TTC549 (cell line): ENCODE measurements around the gene PKMYT1.

Experiments used
- FAIRE-seq: peaks from 2 replicates; lab custom pipeline; 2012; peaks lifted over from hg19 to GRCh38; lab: Jason Lieb, UNC

The PKMYT1 gene

GRCh38 chr16:2996298-2996697 is 16.1 kb upstream of the PKMYT1 start:
- no peak for FAIRE-seq

- no peak for FAIRE-seq
Observed at GRCh38 chr16:2992383-2993081, 12.3 kb upstream of the PKMYT1 start.

DNA sequence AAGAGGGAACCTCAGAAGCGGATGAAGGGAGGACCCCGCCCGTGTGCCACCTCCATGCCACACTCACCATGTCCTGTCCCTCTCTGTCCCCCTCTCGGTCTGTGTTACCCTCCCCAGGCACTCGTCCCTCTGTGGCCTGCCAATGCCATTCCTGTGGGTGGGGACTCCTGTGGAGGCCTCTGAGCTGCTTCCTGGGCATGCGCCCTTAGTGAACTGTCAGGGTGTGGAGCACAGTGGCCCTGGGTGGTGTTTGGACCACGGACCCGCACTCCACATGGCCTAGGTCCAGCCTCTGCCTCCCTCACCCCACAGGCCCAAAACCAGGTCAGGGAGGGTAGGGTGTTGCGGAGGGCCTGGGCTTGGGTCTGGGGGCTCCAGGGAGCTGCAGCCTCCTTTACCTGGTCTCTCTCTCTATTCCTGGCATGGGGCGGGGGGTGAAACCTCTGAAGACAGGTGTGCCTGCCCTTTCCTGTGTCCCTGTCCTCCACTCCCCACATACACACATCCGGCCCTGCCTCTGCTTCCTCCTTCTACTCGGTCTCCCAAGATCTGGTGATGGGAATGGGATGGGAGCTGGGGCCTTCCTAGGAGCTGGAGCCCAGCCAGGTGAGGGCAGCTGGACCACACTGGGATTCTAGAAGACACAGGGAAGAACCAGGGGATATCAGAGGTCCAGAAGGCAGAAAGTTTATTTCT is 11.5 kb upstream of the PKMYT1 start:
- no peak for FAIRE-seq

- no peak for FAIRE-seq
Observed at GRCh38 chr16:2990891-2991290, 10.6 kb upstream of the PKMYT1 start.

- FAIRE-seq, result no peak
Observed at GRCh38 chr16:2988590-2989099, 8.4 kb upstream of the PKMYT1 start.

DNA sequence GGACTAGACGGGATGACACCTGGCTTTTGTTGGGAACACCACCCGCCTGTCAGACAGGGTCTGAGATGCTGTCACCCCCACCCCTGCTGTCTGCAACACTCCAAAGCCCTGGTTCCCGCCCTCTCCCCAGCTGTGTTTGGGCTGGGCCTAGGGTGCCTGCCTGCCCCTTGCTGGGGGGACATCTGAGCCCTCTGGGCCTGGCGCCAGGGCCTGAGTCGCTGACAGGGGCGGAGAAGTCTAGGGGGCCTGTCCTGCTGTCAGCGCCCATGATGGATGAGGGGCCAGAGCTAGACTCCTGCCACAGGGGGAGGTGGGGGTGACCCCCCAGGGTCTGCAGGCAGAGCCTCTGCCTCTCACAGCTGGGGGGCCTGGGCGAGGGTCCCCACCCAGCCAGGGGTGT is 7.6 kb upstream of the PKMYT1 start:
- FAIRE-seq, result no peak

DNA sequence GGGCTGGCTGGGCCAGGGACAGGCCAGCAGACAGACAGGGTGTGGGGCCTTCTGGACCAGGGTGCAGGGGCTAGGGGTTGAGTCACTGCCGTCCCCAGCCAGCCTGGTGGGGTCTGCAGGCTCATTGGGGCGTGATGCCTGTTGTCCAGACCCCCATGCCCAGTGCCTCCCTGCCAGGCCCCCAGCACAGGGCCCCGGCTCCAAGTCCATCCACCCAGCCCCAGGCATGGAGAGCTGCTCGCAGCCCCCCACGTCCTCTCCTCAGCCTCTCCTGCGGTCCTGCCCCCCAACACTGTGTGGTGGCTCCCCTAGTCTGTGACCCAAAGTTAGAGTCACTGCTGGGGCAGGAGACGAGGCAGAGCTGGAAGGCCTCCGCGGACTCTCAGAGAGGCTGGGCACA is 7.0 kb upstream of the PKMYT1 start:
- no peak for FAIRE-seq

- no peak for FAIRE-seq
Observed at GRCh38 chr16:2986623-2987188, 6.5 kb upstream of the PKMYT1 start.

DNA sequence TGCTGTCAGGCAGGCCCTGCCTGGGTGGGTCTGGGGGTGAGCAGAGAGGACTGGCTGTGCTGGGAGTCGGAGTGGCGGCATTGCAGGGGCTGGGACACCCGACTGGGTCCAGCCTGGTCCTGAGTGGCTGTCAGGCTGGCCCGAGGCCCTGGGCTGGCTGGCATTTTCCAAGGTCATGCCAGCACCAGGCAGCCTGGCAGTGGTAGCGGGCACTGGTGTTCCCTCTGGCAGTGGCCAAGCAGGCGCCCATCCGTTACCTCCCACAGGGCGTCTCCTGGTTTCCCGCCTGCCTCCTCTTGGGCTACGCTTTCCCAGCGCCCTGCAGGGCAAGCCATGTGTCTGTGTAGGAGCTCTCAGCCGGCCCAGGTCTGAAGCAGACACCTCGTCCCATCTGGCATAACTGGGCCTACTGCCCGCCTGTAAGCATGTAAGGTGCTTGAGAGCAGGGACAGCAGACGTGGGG is 5.7 kb upstream of the PKMYT1 start:
- no peak for FAIRE-seq

GRCh38 chr16:2985462-2985861 is 5.2 kb upstream of the PKMYT1 start:
- no peak for FAIRE-seq

DNA sequence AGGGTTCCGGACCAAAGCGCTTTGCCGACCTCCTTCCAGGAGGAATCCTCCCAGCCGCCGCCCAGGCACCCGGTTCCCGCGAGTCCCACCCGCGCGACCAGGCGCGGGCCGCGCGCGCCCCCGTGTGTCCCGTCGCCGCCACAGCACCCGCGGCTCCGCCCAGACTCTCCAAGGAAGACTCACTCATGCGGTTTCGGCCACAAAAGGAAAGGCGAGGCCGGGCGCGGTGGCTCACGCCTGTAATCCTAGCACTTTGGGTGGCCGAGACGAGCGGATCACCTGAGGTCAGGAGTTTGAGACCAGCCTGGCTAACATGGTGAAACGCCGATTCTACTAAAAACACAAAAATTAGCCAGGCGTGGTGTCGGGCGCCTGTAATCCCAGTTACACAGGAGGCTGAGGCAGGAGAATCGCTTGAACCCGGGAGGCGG is 3.5 kb upstream of the PKMYT1 start:
- no peak for FAIRE-seq

DNA sequence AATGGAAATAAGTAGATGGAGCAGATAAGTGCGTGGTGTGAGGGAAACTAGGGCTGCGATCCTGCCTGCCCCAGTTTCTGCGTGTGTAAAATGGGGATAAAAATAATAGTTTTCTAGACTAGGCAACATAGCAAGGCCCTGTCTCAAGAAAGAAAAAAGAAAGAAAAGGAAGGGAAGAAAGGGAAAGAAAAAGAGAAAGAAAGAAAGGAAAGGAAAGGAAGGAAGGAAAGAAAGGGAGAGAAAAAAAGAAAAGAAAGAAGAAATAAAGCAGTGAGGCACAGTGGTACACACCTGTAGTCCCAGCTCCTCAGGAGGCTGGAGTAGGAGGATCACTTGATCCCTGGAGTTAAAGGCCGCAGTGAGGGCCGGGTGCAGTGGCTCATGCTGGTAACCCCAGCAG is 2.2 kb upstream of the PKMYT1 start:
- no peak for FAIRE-seq

DNA sequence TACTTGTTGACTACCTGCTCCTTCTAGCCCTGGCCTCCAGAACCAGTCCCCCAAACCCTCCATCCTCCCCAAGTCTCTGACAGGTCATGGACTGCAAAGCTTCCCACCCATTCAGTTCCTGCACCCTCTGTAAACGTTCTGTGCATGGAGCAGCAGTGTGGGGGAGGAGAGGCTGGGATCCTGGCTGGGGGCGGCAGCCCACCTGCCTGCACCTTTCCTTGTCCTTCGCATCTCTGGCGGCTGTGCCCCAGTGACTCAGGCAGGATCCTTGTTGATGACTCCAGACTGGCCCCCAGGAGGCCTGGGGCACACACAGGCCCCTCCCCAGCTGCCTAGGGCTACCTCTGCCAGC is 1.6 kb upstream of the PKMYT1 start:
- no peak for FAIRE-seq

DNA sequence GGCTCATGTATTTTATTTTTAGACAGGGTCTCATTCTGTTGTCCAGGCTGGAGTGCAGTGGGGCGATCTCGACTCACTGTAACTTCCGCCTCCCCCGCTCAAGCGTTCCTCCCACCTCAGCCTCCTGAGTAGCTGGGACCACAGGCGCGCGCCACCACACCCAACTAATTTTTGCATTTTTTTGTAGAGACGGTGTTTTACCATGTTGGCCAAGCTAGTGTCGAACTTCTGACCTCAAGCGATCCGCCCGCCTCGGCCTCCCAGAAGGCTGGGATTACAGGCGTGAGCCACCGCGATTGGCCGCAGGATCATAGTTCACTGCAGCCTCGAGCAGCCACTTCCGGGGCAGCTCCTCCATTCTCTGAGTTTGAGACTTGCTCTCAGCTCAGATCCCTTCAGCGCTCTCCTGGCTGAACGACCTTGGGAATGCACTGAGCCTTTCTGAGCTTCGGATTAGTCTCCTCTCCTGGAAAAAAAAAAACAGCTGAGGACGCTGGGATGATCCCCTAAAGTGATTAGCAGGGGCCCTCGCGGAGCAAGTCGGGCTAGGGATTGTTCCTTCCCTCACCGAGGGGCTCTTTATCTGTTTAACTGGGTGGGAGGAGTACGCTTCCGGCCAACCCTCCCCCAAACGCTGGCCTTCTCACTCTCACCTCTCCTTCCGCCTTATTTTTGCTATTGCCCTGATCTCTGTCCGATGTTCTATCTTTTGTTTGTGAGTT is 1.1 kb upstream of the PKMYT1 start:
- no peak for FAIRE-seq

DNA sequence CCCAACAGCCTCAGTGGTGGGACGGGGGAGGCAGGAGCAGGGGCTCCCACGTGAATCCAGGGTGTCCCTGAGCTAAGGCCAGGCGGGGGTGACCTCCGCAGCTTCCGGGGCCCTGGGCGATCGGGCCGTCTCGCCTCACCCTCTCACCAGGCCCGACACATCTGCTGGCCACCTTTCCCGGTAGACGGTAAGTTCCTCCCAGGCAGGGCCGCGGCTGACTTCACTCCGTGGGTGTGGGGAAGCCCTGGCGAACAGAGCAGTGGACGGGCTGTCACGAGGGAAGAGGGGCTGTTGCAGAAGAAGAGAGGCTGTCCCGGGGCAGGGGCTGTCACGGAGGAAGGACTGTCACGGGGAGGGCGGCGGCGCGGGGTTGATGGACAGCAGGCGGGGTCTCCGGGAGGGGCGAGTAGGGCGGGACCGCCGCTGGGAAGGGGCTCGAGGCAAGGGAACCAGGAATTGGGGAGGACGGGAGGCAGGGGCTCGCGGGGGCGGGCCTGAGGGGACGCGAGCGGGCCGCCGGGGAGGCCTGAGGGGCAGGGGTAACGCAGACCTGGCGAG is 498 bp downstream of the PKMYT1 start:
- no peak for FAIRE-seq

GRCh38 chr16:2977440-2977839 is 2.8 kb downstream of the PKMYT1 start:
- no peak for FAIRE-seq

GRCh38 chr16:2976673-2977072 is 3.6 kb downstream of the PKMYT1 start:
- no peak for FAIRE-seq

DNA sequence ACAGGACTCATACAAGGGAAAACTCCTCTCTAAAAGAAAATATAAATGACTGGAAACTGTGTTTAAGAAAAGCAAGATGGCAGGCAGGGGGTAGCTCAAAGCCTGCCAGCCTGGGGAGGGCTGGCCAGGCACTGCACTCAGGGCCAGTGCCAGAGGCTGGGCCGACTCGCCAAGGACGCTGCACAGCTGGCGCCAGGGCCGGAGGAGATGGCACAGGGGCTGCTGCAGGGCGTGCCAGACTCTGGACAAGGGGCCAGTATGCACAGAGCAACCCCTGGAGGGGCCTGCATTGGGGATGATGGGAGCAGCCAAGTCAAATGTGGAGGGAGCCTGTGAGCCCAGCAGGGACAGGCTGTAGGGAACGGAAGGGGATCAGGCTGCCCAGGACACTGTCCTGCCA is 4.0 kb downstream of the PKMYT1 start:
- no peak for FAIRE-seq

GRCh38 chr16:2975161-2975795 is 5.0 kb downstream of the PKMYT1 start:
- no peak for FAIRE-seq

DNA sequence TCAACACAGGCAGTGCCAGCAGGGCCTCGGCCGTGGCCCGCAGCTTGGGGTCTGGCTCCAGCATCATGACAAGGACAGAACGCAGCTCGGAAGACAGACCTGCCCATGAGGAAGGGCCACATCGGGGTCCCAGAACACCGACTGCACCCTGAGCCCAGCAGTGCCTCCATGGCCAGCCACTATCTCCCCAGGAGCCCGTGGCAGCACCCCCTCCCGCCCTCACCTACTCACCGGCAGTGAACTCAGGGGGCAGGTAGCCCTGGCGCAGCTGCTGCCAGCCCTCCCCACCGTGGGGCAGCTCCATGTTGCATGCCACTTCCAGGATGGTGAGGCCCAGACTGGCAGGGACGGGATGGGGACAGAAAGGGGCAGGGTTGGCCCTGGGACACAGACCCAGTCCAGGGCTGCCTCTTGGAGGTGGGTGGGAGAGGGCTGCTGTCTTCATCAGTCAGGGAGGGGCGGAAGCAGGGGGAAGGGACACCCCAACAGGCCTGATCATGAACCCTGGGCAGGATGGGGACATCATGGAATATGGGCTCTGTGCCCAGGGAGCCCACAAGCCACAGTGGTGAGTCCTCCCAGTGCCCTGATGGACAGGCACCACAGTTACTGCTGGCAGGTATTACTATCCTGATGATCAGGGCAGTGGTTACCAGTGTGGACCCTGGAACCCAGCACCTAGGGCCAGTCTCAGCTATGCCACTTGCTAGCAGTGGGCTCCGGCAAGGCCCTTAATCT is 5.8 kb downstream of the PKMYT1 start:
- FAIRE-seq, result no peak

- no peak for FAIRE-seq
Observed at GRCh38 chr16:2973605-2974318, 6.5 kb downstream of the PKMYT1 start.
